NCI-H2081 treated with DMSO at 0.1 percent for 48 hours (cell line): ENCODE measurements around the gene UBE2L3.
"Not testable (repeated sequence)": the region's sequence is repeated elsewhere in the genome, so short reads cannot be mapped to it uniquely, and the experiment has no call there.

Source experiments
- DNase-seq: peaks from one replicate; lab custom pipeline; 2025; lab: John Stamatoyannopoulos, UW

UBE2L3 gene

DNA sequence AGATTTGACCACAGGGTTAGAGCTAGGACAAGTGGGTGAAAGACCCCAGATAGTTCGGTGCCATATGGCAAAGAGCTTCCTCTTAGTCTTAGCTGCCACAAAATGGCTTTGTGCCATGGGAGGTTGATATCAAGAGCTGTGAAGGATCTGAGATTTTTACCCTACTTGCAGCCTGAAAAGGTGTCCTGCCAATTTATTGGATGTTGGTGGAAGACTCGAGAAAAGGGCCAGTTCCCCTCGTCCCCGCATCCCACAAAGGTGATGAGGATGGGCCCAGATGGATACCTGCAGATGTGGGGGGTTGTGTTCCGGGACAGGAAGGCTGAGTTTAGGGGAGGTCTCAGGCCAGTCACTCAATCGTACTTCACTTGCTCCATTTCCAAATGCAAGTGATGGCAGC lies 35.1 kb downstream of the UBE2L3 start:
- DNase-seq = no peak

DNA sequence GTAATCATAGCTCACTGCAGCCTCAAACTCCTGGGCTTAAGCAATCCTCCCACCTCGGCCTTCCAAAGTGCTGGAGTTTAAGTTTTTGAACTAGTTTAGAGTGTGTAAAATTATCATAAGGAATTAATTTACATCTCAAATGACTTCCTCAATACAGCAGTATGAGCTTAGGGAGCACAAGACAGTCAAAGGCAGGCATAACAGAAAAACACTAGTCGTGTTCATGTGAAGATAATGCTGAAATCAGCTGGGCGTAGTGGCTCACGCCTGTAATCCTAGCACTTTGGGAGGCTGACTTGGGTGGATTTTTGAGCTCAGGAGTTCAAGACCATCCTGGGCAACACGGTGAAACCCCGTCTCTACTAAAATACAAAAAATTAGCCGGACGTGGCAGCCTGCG lies 36.5 kb downstream of the UBE2L3 start:
- DNase-seq = no peak

DNA sequence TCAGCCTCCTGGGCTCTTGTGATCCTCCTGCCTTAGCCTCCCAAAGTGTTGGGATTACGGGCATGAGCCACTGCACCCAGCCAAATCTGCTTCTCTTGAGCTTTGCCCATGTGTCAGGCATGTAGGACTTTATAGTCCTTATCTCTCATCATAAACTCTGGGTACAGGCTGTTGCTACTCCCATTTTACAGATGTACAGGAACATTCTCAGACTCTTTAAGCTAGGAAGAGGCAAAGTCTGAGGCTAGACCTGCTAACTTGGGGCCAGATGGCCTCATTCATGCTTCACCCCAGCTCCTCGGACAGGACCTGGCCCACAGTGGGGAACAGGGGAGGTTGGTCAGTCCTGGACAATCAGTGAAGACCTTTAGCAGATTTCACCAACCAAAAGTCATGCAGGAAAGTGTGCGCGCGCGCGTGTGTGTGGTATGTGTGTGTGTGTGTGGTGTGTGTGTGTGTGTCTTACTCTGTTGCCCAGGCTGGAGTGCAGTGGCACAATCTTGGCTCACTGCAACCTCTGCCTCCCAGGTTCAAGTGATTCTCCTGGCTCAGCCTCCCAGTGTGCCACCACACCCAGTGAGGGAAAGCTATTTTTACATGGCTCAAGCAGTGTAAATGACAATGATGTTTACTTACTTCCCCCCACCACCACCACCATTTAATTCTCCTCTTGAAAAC lies 38.5 kb downstream of the UBE2L3 start:
- DNase-seq = no peak

DNA sequence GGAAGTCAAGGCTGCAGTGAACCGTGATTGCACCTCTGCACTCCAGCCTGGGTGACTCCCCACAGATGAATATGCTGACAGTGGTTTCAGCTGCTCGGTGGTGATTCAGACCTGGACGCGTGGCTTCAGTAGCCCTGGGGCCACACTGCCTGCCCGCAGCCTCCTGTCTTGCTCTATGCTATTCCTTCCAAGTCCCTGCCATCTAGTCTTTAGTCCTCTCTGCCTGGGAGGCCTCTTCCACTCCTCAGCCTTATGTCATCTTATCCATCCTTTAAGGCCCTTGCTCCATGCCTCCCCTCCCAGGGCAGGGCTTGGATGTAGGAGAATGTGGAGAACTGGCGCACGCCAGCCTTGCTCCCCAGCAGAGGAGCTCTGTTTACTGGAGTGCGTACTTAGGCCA lies 39.3 kb downstream of the UBE2L3 start:
- DNase-seq = no peak

DNA sequence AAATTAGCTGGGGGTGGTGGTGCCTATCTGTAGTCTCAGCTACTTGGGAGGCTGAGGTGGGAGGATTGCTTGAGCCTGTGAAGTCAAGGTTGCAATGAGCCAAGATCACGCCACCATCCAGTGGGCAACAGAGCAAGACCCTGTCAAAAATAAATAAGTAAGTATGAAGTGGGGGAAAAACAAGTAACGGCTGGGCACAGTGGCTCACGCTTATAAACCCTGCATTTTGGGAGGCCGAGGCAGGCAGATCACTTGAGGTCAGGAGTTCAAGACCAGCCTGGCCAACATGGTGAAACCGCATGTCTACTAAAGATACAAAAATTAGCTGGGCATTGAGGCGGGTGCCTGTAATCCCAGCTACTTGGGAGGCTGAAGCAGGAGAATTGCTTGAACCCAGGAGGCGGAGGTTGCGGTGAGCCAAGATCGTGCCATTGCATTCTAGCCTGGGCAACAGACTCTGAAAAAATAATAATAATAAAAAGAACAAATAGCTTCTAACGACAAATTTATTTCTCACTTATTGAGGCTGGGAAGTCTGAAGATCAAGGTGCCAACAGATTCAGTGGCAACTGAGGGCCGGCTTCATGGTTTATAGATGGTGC lies 42.1 kb downstream of the UBE2L3 start:
- DNase-seq = not testable (repeated sequence)

DNA sequence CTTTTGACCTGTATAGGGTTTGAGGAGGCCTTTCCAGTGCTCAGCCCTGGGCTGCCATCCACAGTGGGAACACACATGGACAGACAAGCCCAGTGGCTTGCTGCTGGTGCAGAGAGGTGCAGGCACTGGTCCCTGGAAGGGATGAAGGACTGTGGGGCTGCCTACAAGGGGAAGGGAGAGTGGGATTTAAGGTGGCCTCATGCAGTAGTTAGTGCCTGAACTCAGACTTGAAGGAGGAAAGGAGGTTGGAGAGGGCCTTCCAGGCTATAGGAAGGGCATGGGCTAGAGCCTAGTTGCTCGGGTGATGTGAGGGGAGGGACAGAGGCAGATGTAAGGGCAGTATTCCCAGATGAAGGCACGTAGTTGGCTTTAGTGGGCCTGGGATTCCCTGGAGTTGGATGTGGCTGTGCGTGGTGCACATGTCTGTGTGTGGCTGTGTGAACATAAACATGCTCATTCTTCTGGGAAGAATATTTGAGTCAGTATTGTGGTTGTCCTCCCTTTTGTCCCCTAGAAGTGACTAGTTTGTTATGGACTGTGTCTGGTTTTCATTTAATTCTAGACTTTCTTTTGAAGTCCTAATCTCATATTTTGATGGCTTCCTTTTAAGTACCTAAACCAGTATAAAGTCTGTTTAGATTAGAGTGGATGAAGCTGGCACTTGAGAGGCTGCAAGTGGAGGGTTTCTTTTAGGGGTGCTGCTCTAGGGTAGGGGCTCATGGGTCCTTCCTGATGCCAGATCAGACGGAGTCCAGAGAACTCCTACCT lies 43.9 kb downstream of the UBE2L3 start:
- DNase-seq = no peak

DNA sequence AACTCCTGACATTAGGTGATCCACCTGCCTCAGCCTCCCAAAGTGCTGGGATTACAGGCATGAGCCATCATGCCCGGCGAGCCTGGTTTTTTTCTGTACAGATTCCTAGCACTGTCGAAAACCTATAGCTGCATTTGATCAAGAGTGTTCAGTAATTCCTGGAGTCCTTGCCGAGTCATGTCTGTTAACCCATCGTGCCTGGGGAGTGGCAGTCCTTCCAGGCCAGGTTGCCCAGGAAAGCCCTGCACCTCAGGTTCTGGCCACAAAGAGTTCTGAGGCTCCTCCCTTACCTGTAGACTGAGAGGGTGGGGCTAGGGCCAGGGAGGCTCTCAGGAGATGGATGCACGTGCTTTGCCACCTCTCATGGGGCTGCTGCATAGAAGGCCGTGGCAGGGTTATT lies 45.3 kb downstream of the UBE2L3 start:
- no peak for DNase-seq

DNA sequence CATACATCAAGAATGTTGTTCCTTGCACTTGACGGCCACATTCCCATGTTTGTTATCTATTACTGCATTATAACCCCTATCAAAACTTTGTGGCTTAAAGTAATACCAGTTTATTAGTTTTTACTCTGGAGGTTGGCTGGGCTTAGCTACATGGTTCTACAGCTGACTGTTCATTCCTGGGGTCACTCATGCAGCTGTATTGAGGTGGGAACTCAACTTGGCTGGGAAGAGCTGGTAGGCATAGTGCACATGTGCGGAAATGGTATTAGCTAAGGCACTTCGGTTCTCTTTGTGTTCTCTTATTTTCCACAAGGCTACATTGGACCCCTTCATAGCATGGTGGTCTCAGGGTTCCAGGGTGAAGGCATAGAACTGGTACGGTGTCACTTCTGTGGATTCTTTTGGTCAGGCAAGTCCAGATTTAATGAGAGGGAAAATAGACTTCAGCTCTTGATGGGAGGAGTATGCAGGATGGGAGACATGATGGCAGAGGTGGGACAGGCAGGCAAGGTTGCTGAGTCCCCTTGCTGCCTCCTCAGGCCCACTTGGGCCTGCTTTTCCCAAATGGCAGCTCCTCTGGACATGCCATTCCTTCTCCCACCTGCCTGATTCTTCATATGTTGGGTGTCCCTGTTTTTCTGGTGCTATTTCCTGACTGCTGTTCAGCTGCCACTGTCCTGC lies 46.2 kb downstream of the UBE2L3 start:
- DNase-seq = no peak

DNA sequence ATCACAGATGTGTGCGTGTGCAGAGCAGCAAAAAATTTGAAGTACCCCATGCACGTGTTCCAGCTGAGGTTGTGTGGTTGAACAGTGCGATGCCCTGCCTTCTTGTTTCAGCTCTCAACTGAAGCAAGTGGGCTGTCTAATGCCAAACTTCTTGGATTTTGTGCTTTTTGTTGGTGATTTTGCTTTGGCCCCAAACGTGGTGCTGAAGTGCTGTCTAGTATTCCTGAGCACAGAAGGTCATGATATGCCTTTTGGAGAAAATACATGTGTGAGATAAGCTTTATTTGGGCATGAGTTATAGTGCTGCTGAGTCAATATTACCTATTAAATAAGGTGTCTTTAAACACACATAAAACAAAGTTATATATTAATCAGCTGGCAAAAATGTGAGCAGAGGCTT lies 48.2 kb downstream of the UBE2L3 start:
- DNase-seq = no peak

DNA sequence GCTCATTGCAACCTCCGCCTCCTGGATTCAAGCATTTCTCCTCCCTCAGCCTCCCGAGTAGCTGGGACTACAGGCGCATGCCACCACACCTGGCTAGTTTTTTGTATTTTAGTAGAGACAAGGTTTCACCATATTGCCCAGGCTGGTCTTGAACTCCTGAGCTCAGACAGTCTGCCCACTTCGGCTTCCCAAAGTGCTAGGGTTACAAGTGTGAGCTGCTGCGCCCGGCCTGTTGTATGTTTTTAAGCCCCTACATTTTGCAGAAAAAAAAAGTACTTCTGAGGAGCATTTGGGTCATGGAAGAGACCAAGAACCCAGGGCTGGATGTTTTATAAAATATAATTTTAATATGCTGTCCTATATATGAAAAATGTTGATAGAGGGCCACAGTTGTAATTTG lies 49.8 kb downstream of the UBE2L3 start:
- DNase-seq = not testable (repeated sequence)

DNA sequence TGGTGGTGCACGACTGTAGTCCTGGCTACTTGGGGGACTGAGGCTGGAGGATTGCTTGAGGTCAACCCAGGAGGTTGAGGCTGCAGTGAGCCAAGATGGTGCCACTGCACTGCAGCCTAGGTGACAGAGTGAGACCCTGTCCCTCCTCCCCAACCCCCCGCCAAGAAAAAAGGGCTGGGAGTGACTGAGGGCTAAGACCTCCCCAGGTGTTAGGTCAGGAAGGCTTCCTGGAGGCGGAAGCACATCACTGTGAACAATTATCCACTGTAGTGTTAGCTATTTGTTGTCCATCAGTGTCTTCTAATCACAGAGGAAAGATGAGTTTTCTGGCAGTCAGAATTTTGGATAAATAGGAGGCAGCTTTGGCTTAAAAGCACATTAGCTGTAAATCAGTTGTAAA lies 53.5 kb downstream of the UBE2L3 start:
- DNase-seq = no peak

DNA sequence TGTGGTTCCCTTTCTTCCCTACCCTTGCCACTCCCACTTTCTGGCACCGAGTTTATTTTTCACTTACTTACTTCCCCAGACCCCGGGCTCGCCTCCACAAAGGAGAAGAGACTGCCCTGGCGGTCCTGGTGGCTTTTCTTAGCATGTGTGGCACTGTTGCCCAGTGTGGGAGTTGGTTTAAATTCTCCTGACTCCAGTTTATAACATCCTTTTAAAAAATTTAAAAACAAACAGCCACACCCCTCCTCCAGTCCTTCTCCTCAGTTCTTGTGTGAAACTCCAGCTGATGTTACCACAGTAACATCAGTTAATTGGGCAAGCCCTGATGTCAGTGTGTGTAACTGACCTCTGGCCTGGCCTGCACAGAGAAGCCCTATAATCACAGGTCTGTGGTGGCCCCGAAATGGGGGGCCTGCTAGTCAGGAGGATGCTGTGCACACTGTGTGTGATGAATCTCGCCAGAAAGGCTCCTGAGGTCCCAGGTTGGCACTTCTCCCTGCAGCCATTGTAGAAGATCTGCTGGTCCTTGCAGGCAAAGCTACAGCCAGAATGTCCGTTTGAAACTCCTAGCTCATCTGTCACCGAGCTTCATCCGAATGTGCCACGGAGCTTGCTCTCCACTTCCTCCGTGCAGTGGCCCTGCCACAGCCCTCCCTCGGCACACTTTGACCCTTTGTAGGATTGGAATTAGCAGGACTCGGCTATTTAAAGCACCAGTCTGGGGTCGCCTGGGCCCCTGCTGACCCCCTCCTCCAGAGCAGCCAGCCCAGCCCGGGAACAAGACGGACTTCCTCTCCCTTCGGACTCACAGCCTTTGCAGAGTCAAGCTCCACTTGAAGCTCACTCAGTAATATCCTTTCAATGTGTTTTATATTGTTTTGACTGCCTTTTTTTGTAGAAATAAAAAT lies 54.8 kb downstream of the UBE2L3 start:
- DNase-seq = no peak

DNA sequence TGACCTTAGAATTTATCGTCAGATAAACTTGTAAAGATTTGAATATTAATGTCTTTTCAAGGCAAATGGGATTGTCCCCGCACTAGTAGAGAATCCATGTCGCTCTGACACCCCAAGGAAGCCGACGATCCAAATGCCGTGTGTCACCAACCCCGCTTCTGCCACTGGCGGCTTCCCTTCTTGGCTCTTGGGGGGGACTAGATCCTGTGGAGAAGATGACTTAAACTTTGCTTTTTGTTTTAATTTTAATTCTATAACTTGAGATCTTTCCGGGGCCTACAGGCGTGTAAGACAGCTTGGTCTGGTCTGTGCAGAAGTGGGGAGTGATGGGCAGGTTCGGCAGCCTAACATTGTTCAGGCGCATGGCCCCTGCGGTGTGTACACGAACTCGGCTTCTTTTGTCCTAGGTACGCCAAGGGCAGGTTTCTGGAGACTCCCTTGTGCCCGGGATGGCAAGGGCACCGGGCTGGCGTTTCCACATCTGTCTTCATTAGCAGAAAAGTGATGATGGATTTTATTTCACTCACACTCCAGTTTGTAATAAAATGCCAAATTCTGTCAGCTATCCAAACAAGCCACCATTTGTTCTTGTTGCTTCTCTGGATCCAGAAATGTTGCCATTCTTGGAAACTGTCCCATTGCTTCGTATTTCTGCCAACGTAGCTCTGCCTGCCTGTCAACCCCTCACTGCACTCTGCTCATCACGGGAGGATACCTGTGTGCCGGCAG lies 55.6 kb downstream of the UBE2L3 start:
- DNase-seq = no peak

DNA sequence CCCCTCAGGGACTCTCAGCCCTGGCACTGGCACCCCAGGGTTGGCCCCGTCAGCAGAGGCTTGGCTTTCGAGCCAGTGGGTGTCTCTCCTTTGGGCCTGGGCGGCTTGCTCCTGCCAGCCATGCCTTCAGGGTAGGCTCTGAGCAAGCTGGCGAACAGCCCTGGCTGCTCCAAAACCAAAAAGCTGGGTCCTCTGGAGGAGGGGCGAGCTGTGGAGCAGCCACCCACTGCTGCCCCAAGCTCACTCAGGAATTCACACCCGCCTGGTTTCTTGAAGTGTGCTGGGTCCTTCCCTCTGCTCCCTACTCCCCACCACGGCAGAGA lies 56.1 kb downstream of the UBE2L3 start:
- DNase-seq = no peak

DNA sequence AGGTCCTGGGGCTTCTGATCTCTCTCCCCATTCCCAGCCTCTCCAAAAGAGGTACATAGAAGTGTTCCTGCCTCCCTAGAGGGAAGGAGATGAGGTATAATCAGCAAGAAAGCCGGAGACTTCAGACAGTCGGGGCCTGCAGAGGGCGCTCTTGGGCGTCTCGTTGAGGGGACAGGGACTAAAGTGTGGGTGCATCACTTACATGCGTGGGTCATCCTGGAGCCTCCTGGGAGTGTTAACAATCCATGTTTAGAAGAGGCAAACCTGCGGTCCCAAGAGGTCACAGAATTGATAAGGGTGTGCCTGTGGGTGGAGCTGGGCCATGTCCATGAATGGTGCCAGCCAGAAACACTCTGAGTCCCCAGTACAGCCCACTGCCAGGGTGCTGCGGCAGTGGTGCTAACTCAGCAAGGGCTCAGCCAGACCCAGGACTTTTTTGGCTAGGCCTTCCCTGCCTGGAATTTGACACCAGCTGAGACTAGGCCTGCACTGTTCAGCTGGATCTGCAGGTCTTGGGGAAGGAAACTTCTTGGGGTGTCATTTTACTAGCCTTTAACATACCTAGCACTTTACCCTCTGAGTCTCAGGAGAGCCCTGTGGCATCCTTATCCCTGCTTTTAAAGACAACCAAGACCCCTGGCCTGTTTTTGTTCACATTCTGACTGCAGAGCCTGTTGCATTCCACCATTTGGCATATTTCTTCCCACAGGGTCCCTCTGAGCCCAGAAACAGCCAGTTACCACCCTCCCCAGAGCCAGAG lies 56.8 kb downstream of the UBE2L3 start:
- no peak for DNase-seq

DNA sequence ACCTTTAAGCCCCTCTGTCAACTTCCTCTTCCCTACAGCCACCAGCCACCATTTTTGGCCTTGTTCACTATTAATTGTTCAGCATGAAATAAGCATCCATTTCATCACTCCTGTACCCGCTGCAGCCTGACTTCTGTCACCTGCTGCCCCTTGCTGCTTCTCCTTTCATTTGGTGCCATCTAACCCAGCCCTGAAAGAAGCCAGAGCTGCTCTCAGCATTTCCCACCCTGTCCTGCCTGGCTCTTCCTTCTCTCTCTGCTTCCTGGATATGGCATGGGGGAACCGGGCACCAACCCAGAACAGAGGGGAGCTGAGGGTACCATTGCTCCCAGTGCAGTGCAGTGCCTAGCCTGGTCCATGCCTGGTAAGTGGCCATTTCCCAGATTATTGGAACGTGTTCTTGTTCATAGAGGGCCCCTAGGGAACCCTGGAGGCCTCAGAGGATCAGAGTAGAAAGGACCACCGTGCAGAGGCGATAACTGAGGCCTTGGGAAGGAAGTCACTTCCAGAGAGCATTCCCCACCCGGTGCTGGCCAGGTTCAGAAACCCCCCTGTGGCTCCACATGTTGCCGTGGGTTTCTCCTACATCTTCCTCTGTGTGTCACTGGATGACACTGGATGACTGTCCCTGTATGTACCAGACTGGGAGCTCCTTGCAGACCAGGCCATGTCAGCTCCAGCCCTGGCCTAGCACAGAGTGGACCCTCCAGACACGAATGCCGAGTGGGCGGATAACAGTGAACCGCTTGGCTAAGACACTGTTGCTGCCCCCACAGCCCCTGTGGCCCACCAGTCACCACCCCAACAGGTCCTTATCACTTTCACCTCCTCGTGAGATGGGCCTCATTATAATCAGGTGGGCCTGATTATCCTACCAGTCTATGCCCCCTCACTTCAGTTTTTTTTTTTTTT lies 57.6 kb downstream of the UBE2L3 start:
- no peak for DNase-seq

DNA sequence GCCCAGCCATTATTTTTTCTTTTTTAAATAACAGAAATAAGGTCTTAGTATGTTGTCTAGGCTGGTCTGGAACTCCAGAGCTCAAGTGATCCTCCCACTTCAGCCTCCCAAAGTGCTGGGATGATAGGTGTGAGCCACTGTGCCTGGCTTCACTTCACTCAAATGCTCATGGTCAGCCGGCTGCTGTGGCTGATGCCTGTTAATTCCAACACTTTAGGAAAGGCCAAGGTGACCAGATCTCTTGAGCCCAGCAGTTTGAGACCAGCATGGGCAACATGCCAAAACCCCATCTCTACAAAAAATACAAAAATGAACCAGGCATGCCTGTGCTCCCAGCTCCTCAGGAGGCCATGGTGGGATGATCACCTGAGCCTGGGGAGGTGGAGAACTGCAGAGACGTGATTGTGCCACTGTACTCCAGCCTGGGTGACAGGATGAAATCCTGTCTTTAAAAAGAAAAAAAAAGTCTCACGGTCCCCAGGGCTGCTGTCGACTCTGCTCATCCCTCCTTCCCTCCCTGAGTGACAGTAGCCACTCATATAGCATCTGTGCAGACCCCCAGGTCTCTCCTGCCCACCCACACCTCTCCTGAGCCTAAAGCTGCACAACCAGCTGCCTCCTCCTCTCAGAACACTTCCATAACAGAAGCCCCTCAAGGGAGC lies 58.7 kb downstream of the UBE2L3 start:
- no peak for DNase-seq

DNA sequence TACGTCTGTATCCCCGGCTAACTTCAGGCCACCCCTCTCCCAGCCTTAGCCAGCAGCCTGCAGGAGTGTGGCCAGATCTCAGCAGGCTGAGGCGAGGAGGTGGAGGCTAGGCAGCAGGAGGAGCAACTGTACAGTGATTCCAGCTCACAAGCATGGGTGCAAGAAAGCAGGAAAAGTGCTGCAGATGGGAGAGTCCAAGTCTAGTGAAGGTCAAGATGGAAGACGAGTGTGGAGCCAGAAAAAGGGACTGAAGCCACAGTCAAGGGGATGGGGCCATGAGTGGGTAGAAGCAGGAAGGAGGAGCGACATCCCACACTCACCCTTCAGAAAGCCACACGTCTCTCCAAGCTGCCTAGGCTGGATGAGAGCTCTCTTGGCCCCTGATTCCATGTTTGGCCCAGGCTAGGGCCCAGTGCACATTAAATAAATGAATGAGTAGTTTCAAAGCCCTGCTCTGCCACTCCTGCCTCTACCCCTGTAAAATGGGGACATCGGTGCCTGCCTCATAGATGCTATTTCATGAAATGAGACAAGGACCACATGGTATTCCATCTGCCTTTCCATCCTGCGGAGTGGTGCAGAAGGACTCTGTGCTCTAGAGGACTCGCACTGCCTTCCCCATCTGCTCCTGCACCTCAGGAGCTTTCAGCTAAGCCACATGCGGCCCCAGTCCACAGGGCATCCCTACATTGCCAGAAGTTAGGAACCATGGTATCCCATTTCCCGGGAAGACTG lies 59.4 kb downstream of the UBE2L3 start:
- no peak for DNase-seq
